SK-N-SH (cell line): ENCODE data around the gene ARHGEF40. TPM values are rescaled to one million over a fixed set of nuclear protein-coding genes. Genes with fewer than 3 reads are reported as not detected.

ENCODE experiments used
- CTCF ChIA-PET: fragments of 300-600, 350-600 bp; formaldehyde crosslinking; extraction: SDS; loops from one replicate; lab custom pipeline; 2021; lab: Yijun Ruan, JAX
- POLR2A ChIA-PET: fragments of 350-600 bp; sonication (Branson Sonifier 250); formaldehyde crosslinking; extraction: SDS; loops from one replicate; lab custom pipeline; 2020; ENCODE audit warnings: antibody characterized with exemption, inconsistent platforms; lab: Yijun Ruan, JAX
- DNase-seq: peaks from one replicate; pipeline ENCODE4 v3.0.0; 2012
- H2AFZ ChIP-seq: fragments of 200-600 bp; sonication (generic); 2 replicates; pipeline ENCODE4 v1.8.1; 2016; ENCODE audit warnings: antibody characterized with exemption, mild to moderate bottlenecking, low read depth
- H3F3A ChIP-seq: fragments of 200-600 bp; sonication (generic); replicated peaks from 2 replicates; pipeline ENCODE3; 2016; ENCODE audit warnings: antibody characterized with exemption, mild to moderate bottlenecking; ENCODE audit not compliant: insufficient read depth
- H3K27ac ChIP-seq, 2 experiments: fragments of 200-500 bp in 1 of 2; fragments of 200-600 bp in 1 of 2; sonication (Bioruptor generic) in 1 of 2; sonication (generic), shearing (Covaris generic) in 1 of 2; 2 replicates each; pipeline versions ENCODE4 v1.5.1 to v1.6.1; 2014 to 2016; ENCODE audit warnings: low read depth in 2 of 2, inconsistent platforms in 1 of 2, low read length in 1 of 2, mild to moderate bottlenecking in 1 of 2, mixed read lengths in 1 of 2
- H3K27me3 ChIP-seq: fragments of 200-600 bp; sonication (generic), shearing (Covaris generic); 2 replicates; pipeline ENCODE4 v1.6.1; 2016; ENCODE audit warnings: mixed run types; ENCODE audit not compliant: insufficient read depth
- H3K36me3 ChIP-seq, 2 experiments: fragments of 200-500 bp in 1 of 2; fragments of 200-600 bp in 1 of 2; sonication (Bioruptor generic) in 1 of 2; sonication (generic) in 1 of 2; replicated peaks in 1 of 2; 2 replicates each; pipeline versions ENCODE3 to v1.5.1; 2014 to 2016; ENCODE audit warnings: low read length in 1 of 2, mild to moderate bottlenecking in 1 of 2; ENCODE audit not compliant: insufficient read depth in 2 of 2, control insufficient read depth in 1 of 2
- H3K4me1 ChIP-seq, 2 experiments: fragments of 200-500 bp in 1 of 2; fragments of 200-600 bp in 1 of 2; sonication (Bioruptor generic) in 1 of 2; sonication (generic), shearing (Covaris generic) in 1 of 2; 2 replicates each; pipeline versions ENCODE4 v1.5.1 to v1.6.1; 2014 to 2016; ENCODE audit warnings: low read depth in 1 of 2, low read length in 1 of 2, mixed run types in 1 of 2; ENCODE audit not compliant: insufficient read depth in 2 of 2, control insufficient read depth in 1 of 2
- H3K4me2 ChIP-seq: fragments of 200-600 bp; sonication (generic), shearing (Covaris generic); 2 replicates; pipeline ENCODE4 v1.6.1; 2017; ENCODE audit warnings: mixed run types
- H3K4me3 ChIP-seq, 2 experiments: fragments of 200-500 bp in 1 of 2; fragments of 200-600 bp in 1 of 2; sonication (Bioruptor generic) in 1 of 2; sonication (generic), shearing (Covaris generic) in 1 of 2; 2 replicates each; pipeline versions ENCODE4 v1.5.1 to v1.8.1; 2014 to 2016; ENCODE audit warnings: low read depth in 2 of 2, inconsistent platforms in 1 of 2, low read length in 1 of 2, mild to moderate bottlenecking in 1 of 2, mixed read lengths in 1 of 2, moderate library complexity in 1 of 2
- H3K79me2 ChIP-seq: fragments of 200-600 bp; sonication (generic); 2 replicates; pipeline ENCODE4 v1.8.1; 2017; ENCODE audit warnings: mild to moderate bottlenecking; ENCODE audit not compliant: insufficient read depth
- H3K9ac ChIP-seq: fragments of 200-600 bp; sonication (generic); 2 replicates; pipeline ENCODE4 v1.6.1; 2017; ENCODE audit warnings: mixed run types
- H3K9me2 ChIP-seq: fragments of 200-600 bp; sonication (generic); 2 replicates; pipeline ENCODE4 v1.6.1; 2017; ENCODE audit warnings: mixed run types
- H3K9me3 ChIP-seq: fragments of 200-600 bp; sonication (generic); 2 replicates; pipeline ENCODE4 v1.6.1; 2017; ENCODE audit warnings: mixed run types, mild to moderate bottlenecking, moderate library complexity
- H4K20me1 ChIP-seq: fragments of 200-600 bp; sonication (generic); 2 replicates; pipeline ENCODE4 v1.6.1; 2017; ENCODE audit warnings: mild to moderate bottlenecking, mixed run types; ENCODE audit not compliant: insufficient read depth
- CHD2 ChIP-seq: fragments of 150-350 bp; IDR thresholded peaks from 2 replicates; pipeline ENCODE4 v1.6.1; 2018; ENCODE audit warnings: low read length; ENCODE audit not compliant: partially characterized antibody
- ELF1 ChIP-seq: IDR thresholded peaks from 2 replicates; pipeline ENCODE4 v1.4.0; 2012
- EP300 ChIP-seq, 2 experiments: IDR thresholded peaks; 2 replicates each; pipeline versions ENCODE4 v1.4.0 to v1.6.1; 2012; ENCODE audit warnings: borderline replicate concordance in 1 of 2, low read depth in 1 of 2, low read length in 1 of 2
- EZH2phosphoT487 ChIP-seq: fragments of 200-600 bp; sonication (generic); IDR thresholded peaks from 2 replicates; pipeline ENCODE4 v1.6.1; 2017; ENCODE audit warnings: low read depth, mixed run types, mild to moderate bottlenecking, antibody characterized with exemption, moderate library complexity, borderline replicate concordance
- FOSL2 ChIP-seq: IDR thresholded peaks from 2 replicates; pipeline ENCODE4 v1.4.0; 2012; ENCODE audit warnings: low read depth, mild to moderate bottlenecking, moderate library complexity, borderline replicate concordance
- FOXJ3 ChIP-seq: sonication (generic); formaldehyde crosslinking; IDR thresholded peaks from 2 replicates; pipeline ENCODE4 v1.5.1; 2020; ENCODE audit warnings: mild to moderate bottlenecking, missing genetic modification reagents
- FOXM1 ChIP-seq: IDR thresholded peaks from 2 replicates; pipeline ENCODE4 v1.4.0; 2012; ENCODE audit warnings: low read depth, mild to moderate bottlenecking
- JUND ChIP-seq: IDR thresholded peaks from 2 replicates; pipeline ENCODE4 v1.4.0; 2012
- MXI1 ChIP-seq: IDR thresholded peaks from 2 replicates; pipeline ENCODE4 v1.6.1; 2012; ENCODE audit warnings: mild to moderate bottlenecking, low read depth, low read length, improper control_type of control experiment
- NFIC ChIP-seq: IDR thresholded peaks from 2 replicates; pipeline ENCODE4 v1.4.0; 2012; ENCODE audit warnings: borderline replicate concordance
- POLR2AphosphoS5 ChIP-seq: IDR thresholded peaks from 2 replicates; pipeline ENCODE4 v1.6.1; 2012; ENCODE audit warnings: low read depth, low read length
- RAD21 ChIP-seq: IDR thresholded peaks from 2 replicates; pipeline ENCODE4 v1.6.1; 2012; ENCODE audit warnings: mild to moderate bottlenecking, low read length
- RFX5 ChIP-seq: IDR thresholded peaks from 2 replicates; pipeline ENCODE4 v1.6.1; 2012; ENCODE audit warnings: mild to moderate bottlenecking, improper control_type of control experiment, low read length
- RXRA ChIP-seq: IDR thresholded peaks from 2 replicates; pipeline ENCODE4 v1.4.0; 2012; ENCODE audit warnings: low read depth, mild to moderate bottlenecking, borderline replicate concordance
- SIN3A ChIP-seq: IDR thresholded peaks from 2 replicates; pipeline ENCODE4 v1.6.1; 2012; ENCODE audit warnings: low read depth, mild to moderate bottlenecking, low read length, moderate library complexity, borderline replicate concordance
- TAF1 ChIP-seq: IDR thresholded peaks from 2 replicates; pipeline ENCODE4 v1.6.1; 2012; ENCODE audit warnings: low read depth, mild to moderate bottlenecking, low read length, moderate library complexity, borderline replicate concordance
- TCF12 ChIP-seq: IDR thresholded peaks from 2 replicates; pipeline ENCODE4 v1.4.0; 2012
- TEAD4 ChIP-seq: IDR thresholded peaks from 2 replicates; pipeline ENCODE4 v1.4.0; 2012; ENCODE audit warnings: mild to moderate bottlenecking, borderline replicate concordance; ENCODE audit not compliant: insufficient read depth
- YY1 ChIP-seq: IDR thresholded peaks from 2 replicates; pipeline ENCODE4 v1.4.0; 2012; ENCODE audit warnings: low read depth, mild to moderate bottlenecking
- WGBS: methylation state at CpG from one replicate; pipeline ENCODE4 v1.1.6; 2017; ENCODE audit warnings: low lambda C conversion rate; 5-methylcytosine and 5-hydroxymethylcytosine counted together
- polyA plus RNA-seq, 3 experiments: library from polyadenylated mRNA; depleted of rRNA; stranded (reverse); fragments of >200 nt; gene quantifications; 2 replicates each; pipeline ENCODE4 v1.2.3, GENCODE V29; 2012
- TF ChIP-seq, protein P1 (sequence below): fragments of 200-600 bp; sonication (generic); IDR thresholded peaks from 2 replicates; pipeline ENCODE4 v1.6.1; 2017; ENCODE audit warnings: antibody characterized with exemption, mild to moderate bottlenecking, moderate library complexity
- TF ChIP-seq, protein P2 (sequence below): IDR thresholded peaks from 2 replicates; pipeline ENCODE4 v1.4.0; 2012; ENCODE audit warnings: low read depth
- TF ChIP-seq, protein P3 (sequence below): fragments of 150-350 bp; IDR thresholded peaks from 2 replicates; pipeline ENCODE4 v1.6.1; 2016; ENCODE audit warnings: mild to moderate bottlenecking, low read depth, low read length
- TF ChIP-seq, protein P4 (sequence below): IDR thresholded peaks from 2 replicates; pipeline ENCODE4; 2012

The ARHGEF40 gene
- polyA plus RNA-seq, 1 of the 3 experiments (the other 2 are of a cell fraction) = 58.8 TPM

DNA sequence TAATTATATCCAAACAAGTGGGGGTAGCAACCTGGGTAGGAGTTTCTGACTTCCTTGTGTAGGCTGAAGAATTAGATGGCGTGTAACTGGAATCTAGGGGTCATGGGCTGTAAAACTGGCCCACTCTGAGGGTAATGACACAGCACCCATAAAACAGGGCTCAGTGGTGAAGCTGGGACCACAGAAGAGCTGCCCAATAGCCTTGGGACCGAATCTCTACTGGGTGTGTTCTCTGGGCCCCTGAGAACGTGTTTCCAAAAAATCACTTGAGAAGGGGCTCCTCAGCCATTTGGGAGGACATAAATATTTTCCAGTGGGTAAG is 8.8 kb upstream of the ARHGEF40 start:
- Histone ChIP-seq H4K20me1 (no peaks in the 10 kb centered on the region), H3K4me1 (peaks cover 0 to 10% of the 10 kb centered on the region in 2 experiments; a peak in 3 of 4 replicates), H3F3A (peaks cover 3% of the 10 kb centered on the region), H3K36me3 (no peaks in the 10 kb centered on the region), H3K9me3 (no peaks in the 10 kb centered on the region), H3K9ac (no peak overlapping the region), H3K27me3 (no peaks in the 10 kb centered on the region), H2AFZ (no peak overlapping the region), H3K4me2 (no peak overlapping the region), H3K9me2 (no peaks in the 10 kb centered on the region), H3K79me2 (no peaks in the 10 kb centered on the region), H3K27ac (no peak overlapping the region), H3K4me3 (no peak overlapping the region)
- no peak for DNase-seq
- TF ChIP-seq FOXJ3 (CRISPR knock-in tag) (no peak), ELF1 (no peak), TAF1 (no peak), POLR2AphosphoS5 (no peak), CHD2 (no peak), SIN3A (no peak), RAD21 (no peak), FOXM1 (no peak), MXI1 (no peak), RFX5 (no peak)
- TF ChIP-seq, protein P1, sequence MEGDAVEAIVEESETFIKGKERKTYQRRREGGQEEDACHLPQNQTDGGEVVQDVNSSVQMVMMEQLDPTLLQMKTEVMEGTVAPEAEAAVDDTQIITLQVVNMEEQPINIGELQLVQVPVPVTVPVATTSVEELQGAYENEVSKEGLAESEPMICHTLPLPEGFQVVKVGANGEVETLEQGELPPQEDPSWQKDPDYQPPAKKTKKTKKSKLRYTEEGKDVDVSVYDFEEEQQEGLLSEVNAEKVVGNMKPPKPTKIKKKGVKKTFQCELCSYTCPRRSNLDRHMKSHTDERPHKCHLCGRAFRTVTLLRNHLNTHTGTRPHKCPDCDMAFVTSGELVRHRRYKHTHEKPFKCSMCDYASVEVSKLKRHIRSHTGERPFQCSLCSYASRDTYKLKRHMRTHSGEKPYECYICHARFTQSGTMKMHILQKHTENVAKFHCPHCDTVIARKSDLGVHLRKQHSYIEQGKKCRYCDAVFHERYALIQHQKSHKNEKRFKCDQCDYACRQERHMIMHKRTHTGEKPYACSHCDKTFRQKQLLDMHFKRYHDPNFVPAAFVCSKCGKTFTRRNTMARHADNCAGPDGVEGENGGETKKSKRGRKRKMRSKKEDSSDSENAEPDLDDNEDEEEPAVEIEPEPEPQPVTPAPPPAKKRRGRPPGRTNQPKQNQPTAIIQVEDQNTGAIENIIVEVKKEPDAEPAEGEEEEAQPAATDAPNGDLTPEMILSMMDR = no peak
- TF ChIP-seq, protein P2, sequence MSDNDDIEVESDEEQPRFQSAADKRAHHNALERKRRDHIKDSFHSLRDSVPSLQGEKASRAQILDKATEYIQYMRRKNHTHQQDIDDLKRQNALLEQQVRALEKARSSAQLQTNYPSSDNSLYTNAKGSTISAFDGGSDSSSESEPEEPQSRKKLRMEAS = no peak
- CTCF ChIA-PET = interaction anchor here (1.2 to 1.9 kb wide), 4 partner anchors 21 to 31 kb away, joined by 5 to 13 read pairs (median 10); no protein-coding TSS in a partner anchor
- POLR2A ChIA-PET = no interaction called here
- 91% methylated on average over 3 of the region's 3 CpGs for WGBS

DNA sequence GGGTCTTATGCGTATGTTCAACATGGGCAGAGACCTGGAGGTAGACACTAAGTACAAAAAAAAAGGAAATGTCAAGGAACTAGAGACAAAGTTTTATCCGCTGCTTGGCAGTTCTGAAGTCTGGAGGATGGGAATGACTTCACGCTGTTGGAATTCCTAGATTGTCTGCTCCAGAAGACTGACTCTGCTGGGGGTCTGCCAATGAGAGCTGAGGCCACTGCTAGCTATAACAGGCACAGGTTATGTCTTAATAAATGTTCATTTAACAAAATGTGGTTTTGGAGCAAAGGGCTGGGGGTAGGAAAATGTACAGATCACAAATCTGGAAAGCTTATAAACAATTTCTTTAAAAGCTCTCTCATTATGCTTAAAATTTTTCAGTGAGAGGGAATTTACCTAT is 6.6 kb upstream of the ARHGEF40 start:
- no peaks in the 10 kb centered on the region for H3K9me3 ChIP-seq
- H3K9ac ChIP-seq = no peak overlapping the region
- TF ChIP-seq NFIC (peak; percentile 55), RXRA (0 out of 2 replicates have a peak, but pooled peaks have one; percentile 48), MXI1 (no peak), JUND (peak; percentile 76), EZH2phosphoT487 (no peak), TEAD4 (peak; percentile 72; the same call in 1 of the 2 replicates), EP300 (IDR thresholded peaks at IDR 0.05; ENCODE audit: borderline replicate concordance in 1 of 2, low read depth in 1 of 2, low read length in 1 of 2) (peak in 1 of 2 experiments; percentile 10; a peak in 1 of 4 replicates), YY1 (no peak), RAD21 (no peak), FOXM1 (no peak), FOSL2 (peak; percentile 49; the same call in 1 of the 2 replicates), TCF12 (peak; percentile 59)
- TF ChIP-seq, protein P3, sequence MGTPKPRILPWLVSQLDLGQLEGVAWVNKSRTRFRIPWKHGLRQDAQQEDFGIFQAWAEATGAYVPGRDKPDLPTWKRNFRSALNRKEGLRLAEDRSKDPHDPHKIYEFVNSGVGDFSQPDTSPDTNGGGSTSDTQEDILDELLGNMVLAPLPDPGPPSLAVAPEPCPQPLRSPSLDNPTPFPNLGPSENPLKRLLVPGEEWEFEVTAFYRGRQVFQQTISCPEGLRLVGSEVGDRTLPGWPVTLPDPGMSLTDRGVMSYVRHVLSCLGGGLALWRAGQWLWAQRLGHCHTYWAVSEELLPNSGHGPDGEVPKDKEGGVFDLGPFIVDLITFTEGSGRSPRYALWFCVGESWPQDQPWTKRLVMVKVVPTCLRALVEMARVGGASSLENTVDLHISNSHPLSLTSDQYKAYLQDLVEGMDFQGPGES = no peak
- TF ChIP-seq, protein P4, sequence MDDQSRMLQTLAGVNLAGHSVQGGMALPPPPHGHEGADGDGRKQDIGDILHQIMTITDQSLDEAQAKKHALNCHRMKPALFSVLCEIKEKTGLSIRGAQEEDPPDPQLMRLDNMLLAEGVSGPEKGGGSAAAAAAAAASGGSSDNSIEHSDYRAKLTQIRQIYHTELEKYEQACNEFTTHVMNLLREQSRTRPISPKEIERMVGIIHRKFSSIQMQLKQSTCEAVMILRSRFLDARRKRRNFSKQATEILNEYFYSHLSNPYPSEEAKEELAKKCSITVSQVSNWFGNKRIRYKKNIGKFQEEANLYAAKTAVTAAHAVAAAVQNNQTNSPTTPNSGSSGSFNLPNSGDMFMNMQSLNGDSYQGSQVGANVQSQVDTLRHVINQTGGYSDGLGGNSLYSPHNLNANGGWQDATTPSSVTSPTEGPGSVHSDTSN = peak; percentile 59
- H3K27ac ChIP-seq = peak overlapping the region in 1 of 2 experiments; percentile 48; a peak in 2 of 4 replicates
- H3K79me2 ChIP-seq = no peaks in the 10 kb centered on the region
- no peaks in the 10 kb centered on the region for H3K27me3 ChIP-seq
- no peak for DNase-seq
- CTCF ChIA-PET = interaction anchor here (0.6 to 13.2 kb wide), 4 partner anchors 32 to 49 kb away, joined by 3 to 296 read pairs (median 6); partner anchors contain the start of gene ZNF219
- POLR2A ChIA-PET = no interaction called here
- no peaks in the 10 kb centered on the region for H3K9me2 ChIP-seq
- peaks cover 2 to 10% of the 10 kb centered on the region in 2 experiments for H3K4me1 ChIP-seq
- H2AFZ ChIP-seq = peak overlapping the region; percentile 1; the same call in 1 of the 2 replicates
- H3K4me3 ChIP-seq = no peak overlapping the region
- H3K36me3 ChIP-seq = no peaks in the 10 kb centered on the region
- peak overlapping the region; percentile 12; the same call in 1 of the 2 replicates for H3K4me2 ChIP-seq
- peaks cover 13% of the 10 kb centered on the region for H3F3A ChIP-seq
- no peaks in the 10 kb centered on the region for H4K20me1 ChIP-seq
- 25% methylated on average over 3 of the region's 3 CpGs for WGBS
